HG02642 (cell line): ENCODE measurements around the gene SPAG6.
A peak's percentile ranks its signal among the peaks of the same experiment; 100 is the strongest.

ENCODE experiments used
- ATAC-seq: cut with Tn5 transposase; IDR thresholded peaks from one replicate; pipeline ENCODE4 v1.9.1; 2021; ENCODE audit warnings: mild to moderate bottlenecking; ENCODE audit not compliant: unreplicated experiment, poor library complexity

Gene SPAG6

GRCh38 chr10:22427890-22428571 lies 82.7 kb downstream of the SPAG6 start:
- no peak for ATAC-seq

GRCh38 chr10:22429146-22429545 lies 83.8 kb downstream of the SPAG6 start:
- no peak for ATAC-seq

- no peak for ATAC-seq
Measured at GRCh38 chr10:22429981-22430421, 84.7 kb downstream of the SPAG6 start.

- no peak for ATAC-seq
Measured at GRCh38 chr10:22433875-22434274, 88.6 kb downstream of the SPAG6 start.

- no peak for ATAC-seq
Measured at GRCh38 chr10:22434521-22434920, 89.2 kb downstream of the SPAG6 start.

GRCh38 chr10:22435650-22436049 lies 90.4 kb downstream of the SPAG6 start:
- ATAC-seq, result no peak

GRCh38 chr10:22436526-22436892 lies 91.2 kb downstream of the SPAG6 start:
- peak; percentile 37 for ATAC-seq

GRCh38 chr10:22436893-22437619 lies 91.8 kb downstream of the SPAG6 start:
- peak; percentile 84 for ATAC-seq

- peak; percentile 24 for ATAC-seq
Measured at GRCh38 chr10:22437620-22438588, 92.6 kb downstream of the SPAG6 start.

- ATAC-seq, result no peak
Measured at GRCh38 chr10:22438711-22439110, 93.4 kb downstream of the SPAG6 start.

- no peak for ATAC-seq
Measured at GRCh38 chr10:22442063-22442462, 96.8 kb downstream of the SPAG6 start.

- no peak for ATAC-seq
Measured at GRCh38 chr10:22442468-22442867, 97.2 kb downstream of the SPAG6 start.

- ATAC-seq, result no peak
Measured at GRCh38 chr10:22443175-22443901, 98.0 kb downstream of the SPAG6 start.

- ATAC-seq, result no peak
Measured at GRCh38 chr10:22444219-22444788, 99.0 kb downstream of the SPAG6 start.

- no peak for ATAC-seq
Measured at GRCh38 chr10:22445495-22445894, 100.2 kb downstream of the SPAG6 start.

- ATAC-seq, result no peak
Measured at GRCh38 chr10:22447068-22447467, 101.8 kb downstream of the SPAG6 start.

- no peak for ATAC-seq
Measured at GRCh38 chr10:22451346-22451745, 106.0 kb downstream of the SPAG6 start.

- ATAC-seq, result no peak
Measured at GRCh38 chr10:22453320-22453719, 108.0 kb downstream of the SPAG6 start.

GRCh38 chr10:22453948-22454591 lies 108.8 kb downstream of the SPAG6 start:
- ATAC-seq, result no peak
